Measurements from ENCODE around the gene PHC3. TPM values are rescaled to one million over a fixed set of nuclear protein-coding genes. Genes with fewer than 3 reads are reported as not detected.

PHC3 gene
- total RNA-seq, 2 experiments from 2014 or later = 40.6 to 89.7 TPM

DNA sequence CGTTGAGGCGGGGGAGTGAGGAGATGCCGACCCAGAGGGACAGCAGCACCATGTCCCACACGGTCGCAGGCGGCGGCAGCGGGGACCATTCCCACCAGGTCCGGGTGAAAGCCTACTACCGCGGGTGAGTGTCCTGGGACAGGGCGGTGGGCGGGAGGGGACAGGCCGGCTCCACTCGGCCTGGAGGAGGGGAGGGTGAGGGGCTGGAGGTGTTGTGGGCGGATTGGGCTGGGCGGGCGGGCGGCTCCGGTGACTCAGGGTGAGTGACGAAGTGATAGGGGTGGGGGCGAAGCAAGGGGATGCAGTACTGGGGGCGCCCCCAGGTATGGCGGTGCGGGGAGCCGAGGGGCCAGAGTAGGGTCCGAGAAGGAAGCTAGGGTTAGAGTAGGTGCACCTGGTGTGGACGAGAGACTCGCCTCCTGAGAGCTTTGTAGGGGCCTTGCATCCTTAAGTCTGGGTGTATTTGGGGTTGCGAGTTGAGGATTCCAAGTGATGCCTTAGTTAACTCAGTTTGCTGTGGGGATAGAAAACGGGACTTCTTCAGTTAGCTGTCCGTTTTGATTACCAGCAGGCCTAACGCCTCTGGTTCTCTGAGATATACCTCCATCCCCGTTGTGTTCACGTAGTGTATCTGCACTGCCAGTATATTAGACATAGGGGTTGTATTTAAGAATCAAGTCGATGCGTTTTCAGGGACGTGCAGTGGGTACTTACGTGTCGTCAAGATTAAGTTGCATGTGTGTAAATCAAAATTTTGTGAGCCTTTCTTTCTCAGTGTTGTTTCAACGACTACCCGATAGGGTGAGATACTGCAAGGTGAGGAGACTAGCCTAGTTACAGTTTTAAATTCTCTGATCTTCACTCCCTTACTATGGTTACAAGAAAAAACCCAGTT lies 41.4 kb upstream of the PHC3 start:
- intact Hi-C loops (cut with micrococcal nuclease; ENCODE audit: unreplicated experiment) = loop anchor here (5.0 kb wide), 1 partner anchor 134 kb away; the partner anchor contains the start of gene SKIL
- Histone ChIP-seq H3K27ac (ENCODE audit: low read depth, low read length, poor library complexity, severe bottlenecking) (peak overlapping the region; percentile 39), H3K4me3 (ENCODE audit: low read depth, low read length, poor library complexity, severe bottlenecking) (peak overlapping the region; percentile 71), H3K36me3 (ENCODE audit: insufficient read depth, low read length) (no peaks in the 10 kb centered on the region), H2AFZ (ENCODE audit: low read length) (peak overlapping the region; percentile 95), H4K20me1 (ENCODE audit: insufficient read depth, low read length) (0 out of 2 replicates have a peak, but pooled peaks cover 5% of the 10 kb centered on the region), H3K4me1 (ENCODE audit: insufficient read depth, low read length, poor library complexity, severe bottlenecking) (peaks cover 11% of the 10 kb centered on the region), H3K4me2 (ENCODE audit: low read length) (peak overlapping the region; percentile 82), H3K79me2 (ENCODE audit: insufficient read depth, low read depth, low read length) (peaks cover 45% of the 10 kb centered on the region), H3K9me2 (ENCODE audit: insufficient read depth, low read length) (no peaks in the 10 kb centered on the region), H3K9me3 (ENCODE audit: low read length) (peaks cover 5% of the 10 kb centered on the region)
- TF ChIP-seq, protein P1, sequence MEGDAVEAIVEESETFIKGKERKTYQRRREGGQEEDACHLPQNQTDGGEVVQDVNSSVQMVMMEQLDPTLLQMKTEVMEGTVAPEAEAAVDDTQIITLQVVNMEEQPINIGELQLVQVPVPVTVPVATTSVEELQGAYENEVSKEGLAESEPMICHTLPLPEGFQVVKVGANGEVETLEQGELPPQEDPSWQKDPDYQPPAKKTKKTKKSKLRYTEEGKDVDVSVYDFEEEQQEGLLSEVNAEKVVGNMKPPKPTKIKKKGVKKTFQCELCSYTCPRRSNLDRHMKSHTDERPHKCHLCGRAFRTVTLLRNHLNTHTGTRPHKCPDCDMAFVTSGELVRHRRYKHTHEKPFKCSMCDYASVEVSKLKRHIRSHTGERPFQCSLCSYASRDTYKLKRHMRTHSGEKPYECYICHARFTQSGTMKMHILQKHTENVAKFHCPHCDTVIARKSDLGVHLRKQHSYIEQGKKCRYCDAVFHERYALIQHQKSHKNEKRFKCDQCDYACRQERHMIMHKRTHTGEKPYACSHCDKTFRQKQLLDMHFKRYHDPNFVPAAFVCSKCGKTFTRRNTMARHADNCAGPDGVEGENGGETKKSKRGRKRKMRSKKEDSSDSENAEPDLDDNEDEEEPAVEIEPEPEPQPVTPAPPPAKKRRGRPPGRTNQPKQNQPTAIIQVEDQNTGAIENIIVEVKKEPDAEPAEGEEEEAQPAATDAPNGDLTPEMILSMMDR (conservative IDR thresholded peaks at IDR 0.05; ENCODE audit: low read length) = peak; percentile 47
- TF ChIP-seq EZH2phosphoT487 (IDR thresholded peaks at IDR 0.05; ENCODE audit: borderline replicate concordance, low read depth, low read length) = no peak
- BruUV-seq (replicated peaks) = no TSS peak
- peak; percentile 63 for DNase-seq (ENCODE audit: low spot score)
- ChIA-PET POLR2A (interaction anchor here (0.5 to 1.4 kb wide), 6 partner anchors 9 to 416 kb away, joined by 3 to 6 read pairs (median 4); partner anchors contain the start of gene PHC3), CTCF (ENCODE audit: unreplicated experiment) (no interaction called here)

DNA sequence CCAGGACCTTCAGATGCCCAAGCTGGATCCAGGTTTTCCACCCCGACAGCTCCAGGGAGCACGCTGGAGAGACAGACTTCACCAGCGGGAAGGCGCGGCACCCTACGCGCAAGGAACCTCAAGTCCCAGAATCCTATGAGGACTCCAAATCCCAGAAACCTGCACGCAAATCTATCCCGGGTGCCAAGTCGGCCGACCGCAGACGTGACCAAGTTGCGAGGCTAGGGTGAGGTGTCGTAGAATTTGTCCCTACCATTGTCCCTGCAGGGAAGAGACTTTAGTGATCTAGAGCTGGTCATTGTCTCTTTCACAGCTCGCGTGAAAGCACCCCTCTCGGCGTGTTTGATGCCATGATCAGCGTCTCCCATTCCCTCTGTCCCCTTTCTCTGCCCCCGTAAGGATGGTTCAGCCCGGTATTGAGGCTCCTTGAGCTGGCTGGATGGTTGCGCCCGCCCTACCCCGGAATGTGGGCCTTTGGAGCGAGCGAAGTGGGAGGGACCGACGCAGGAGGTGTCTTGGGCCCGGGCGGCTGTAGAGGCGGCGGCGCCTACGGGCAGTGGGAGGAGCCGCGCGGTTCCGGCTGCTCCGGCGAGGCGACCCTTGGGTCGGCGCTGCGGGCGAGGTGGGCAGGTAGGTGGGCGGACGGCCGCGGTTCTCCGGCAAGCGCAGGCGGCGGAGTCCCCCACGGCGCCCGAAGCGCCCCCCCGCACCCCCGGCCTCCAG lies 40.6 kb upstream of the PHC3 start, which contains the start of gene PRKCI:
Gene PRKCI, plus strand, starts transcription at position 501 of the 723 bp plus-strand sequence. CDS start 246 bp downstream, outside the sequence.
- peak within 1 kb of the TSS; percentile 82 for H3K4me2 ChIP-seq (ENCODE audit: low read length)
- peak within 1 kb of the TSS; percentile 95 for H2AFZ ChIP-seq (ENCODE audit: low read length)
- ChIA-PET CTCF (ENCODE audit: unreplicated experiment) (no interaction called here), POLR2A (interaction anchor here (0.5 to 1.4 kb wide), 5 partner anchors 10 to 81 kb away, joined by 3 to 6 read pairs (median 3); partner anchors contain the start of gene PHC3)
- no peaks in the 10 kb centered on the region for H3K9me2 ChIP-seq (ENCODE audit: insufficient read depth, low read length)
- BruUV-seq (replicated peaks) = no TSS peak
- peak within 1 kb of the TSS; percentile 39 for H3K27ac ChIP-seq (ENCODE audit: low read depth, low read length, poor library complexity, severe bottlenecking)
- H3K36me3 ChIP-seq (ENCODE audit: insufficient read depth, low read length) = no peaks in the 10 kb centered on the region
- no peaks in the 10 kb centered on the region for H4K20me1 ChIP-seq (ENCODE audit: insufficient read depth, low read length)
- DNase-seq (ENCODE audit: low spot score) = peak; percentile 98
- peaks cover 5% of the 10 kb centered on the region for H3K9me3 ChIP-seq (ENCODE audit: low read length)
- peaks cover 37% of the 10 kb centered on the region for H3K79me2 ChIP-seq (ENCODE audit: insufficient read depth, low read depth, low read length)
- H3K4me1 ChIP-seq (ENCODE audit: insufficient read depth, low read length, poor library complexity, severe bottlenecking) = peaks cover 11% of the 10 kb centered on the region
- intact Hi-C loops (cut with micrococcal nuclease; ENCODE audit: unreplicated experiment) = loop anchor here (5.0 kb wide), 1 partner anchor 135 kb away; the partner anchor contains the start of gene SKIL
- H3K4me3 ChIP-seq (ENCODE audit: low read depth, low read length, poor library complexity, severe bottlenecking) = peak within 1 kb of the TSS; percentile 71
- TF ChIP-seq, protein P1 (conservative IDR thresholded peaks at IDR 0.05; ENCODE audit: low read length) = no peak
- TF ChIP-seq EZH2phosphoT487 (IDR thresholded peaks at IDR 0.05; ENCODE audit: borderline replicate concordance, low read depth, low read length) = no peak

All from OCI-LY7 (cell line).